WERI-Rb-1 (cell line): Measurements from ENCODE around the gene ITPRIPL2.

ENCODE experiments used
- DNase-seq: peaks from one replicate; pipeline ENCODE4 v3.0.0-alpha.2; 2020
- H3K27ac ChIP-seq: fragments of 250-450 bp; sonication (Bioruptor Pico); 2 replicates; pipeline ENCODE4 v1.5.1; 2020; ENCODE audit warnings: mild to moderate bottlenecking, moderate library complexity
- H3K27me3 ChIP-seq: fragments of 250-450 bp; sonication (Bioruptor Pico); 2 replicates; pipeline ENCODE4 v1.5.1; 2021; ENCODE audit warnings: mild to moderate bottlenecking, low read depth, moderate library complexity; ENCODE audit not compliant: insufficient read depth, severe bottlenecking
- H3K36me3 ChIP-seq: fragments of 250-450 bp; sonication (Bioruptor Pico); 2 replicates; pipeline ENCODE4 v1.5.1; 2020; ENCODE audit warnings: mild to moderate bottlenecking, moderate library complexity
- H3K4me3 ChIP-seq: 2 replicates; pipeline ENCODE4 v1.5.1; 2011; ENCODE audit warnings: low read depth, mild to moderate bottlenecking, control low read depth, low read length
- H3K9me3 ChIP-seq: fragments of 250-450 bp; sonication (Bioruptor Pico); 2 replicates; pipeline ENCODE4 v1.5.1; 2021; ENCODE audit warnings: mild to moderate bottlenecking, moderate library complexity; ENCODE audit not compliant: severe bottlenecking
- CTCF ChIP-seq: IDR thresholded peaks from 2 replicates; pipeline ENCODE4 v1.5.1; 2011; ENCODE audit warnings: low read depth, mild to moderate bottlenecking, control low read depth, inconsistent platforms, low read length

Gene ITPRIPL2

GRCh38 chr16:19138601-19139000 is 24.8 kb downstream of the ITPRIPL2 start:
- Histone ChIP-seq H3K27me3 (no peaks in the 10 kb centered on the region), H3K9me3 (no peaks in the 10 kb centered on the region), H3K27ac (no peak overlapping the region), H3K4me3 (no peak overlapping the region), H3K36me3 (no peaks in the 10 kb centered on the region)
- TF ChIP-seq CTCF: no peak
- DNase-seq: no peak

- Histone ChIP-seq H3K4me3 (no peak overlapping the region), H3K27ac (no peak overlapping the region), H3K27me3 (no peaks in the 10 kb centered on the region), H3K9me3 (no peaks in the 10 kb centered on the region), H3K36me3 (no peaks in the 10 kb centered on the region)
- no peak for DNase-seq
- TF ChIP-seq CTCF: no peak
Observed at GRCh38 chr16:19139436-19140091, 25.8 kb downstream of the ITPRIPL2 start.

- no peak for DNase-seq
- Histone ChIP-seq H3K27me3 (no peaks in the 10 kb centered on the region), H3K27ac (no peak overlapping the region), H3K36me3 (no peaks in the 10 kb centered on the region), H3K9me3 (no peaks in the 10 kb centered on the region), H3K4me3 (no peak overlapping the region)
- TF ChIP-seq CTCF: no peak
Observed at GRCh38 chr16:19140396-19140795, 26.6 kb downstream of the ITPRIPL2 start.

GRCh38 chr16:19142939-19143598 is 29.3 kb downstream of the ITPRIPL2 start:
- Histone ChIP-seq H3K27me3 (no peaks in the 10 kb centered on the region), H3K36me3 (no peaks in the 10 kb centered on the region), H3K9me3 (peaks cover 3% of the 10 kb centered on the region), H3K4me3 (no peak overlapping the region), H3K27ac (no peak overlapping the region)
- peak; percentile 19 for DNase-seq
- no peak for TF ChIP-seq CTCF

- H3K27ac ChIP-seq: no peak overlapping the region
- no peaks in the 10 kb centered on the region for H3K27me3 ChIP-seq
- no peaks in the 10 kb centered on the region for H3K36me3 ChIP-seq
- no peak for DNase-seq
- no peak for TF ChIP-seq CTCF
- no peak overlapping the region for H3K4me3 ChIP-seq
- peaks cover 3% of the 10 kb centered on the region for H3K9me3 ChIP-seq
Observed at GRCh38 chr16:19143599-19143956, 29.8 kb downstream of the ITPRIPL2 start.

GRCh38 chr16:19145010-19145409 is 31.2 kb downstream of the ITPRIPL2 start:
- no peak for TF ChIP-seq CTCF
- no peaks in the 10 kb centered on the region for H3K27me3 ChIP-seq
- H3K36me3 ChIP-seq: no peaks in the 10 kb centered on the region
- DNase-seq: no peak
- no peak overlapping the region for H3K27ac ChIP-seq
- H3K4me3 ChIP-seq: no peak overlapping the region
- H3K9me3 ChIP-seq: peaks cover 3% of the 10 kb centered on the region
